ENCODE results near the gene ARRB1.

The ARRB1 gene

GRCh38 chr11:75323609-75324008 lies 27.9 kb downstream of the ARRB1 start:
- POLR2A ChIA-PET: no interaction called here
- TF ChIP-seq, protein P1, sequence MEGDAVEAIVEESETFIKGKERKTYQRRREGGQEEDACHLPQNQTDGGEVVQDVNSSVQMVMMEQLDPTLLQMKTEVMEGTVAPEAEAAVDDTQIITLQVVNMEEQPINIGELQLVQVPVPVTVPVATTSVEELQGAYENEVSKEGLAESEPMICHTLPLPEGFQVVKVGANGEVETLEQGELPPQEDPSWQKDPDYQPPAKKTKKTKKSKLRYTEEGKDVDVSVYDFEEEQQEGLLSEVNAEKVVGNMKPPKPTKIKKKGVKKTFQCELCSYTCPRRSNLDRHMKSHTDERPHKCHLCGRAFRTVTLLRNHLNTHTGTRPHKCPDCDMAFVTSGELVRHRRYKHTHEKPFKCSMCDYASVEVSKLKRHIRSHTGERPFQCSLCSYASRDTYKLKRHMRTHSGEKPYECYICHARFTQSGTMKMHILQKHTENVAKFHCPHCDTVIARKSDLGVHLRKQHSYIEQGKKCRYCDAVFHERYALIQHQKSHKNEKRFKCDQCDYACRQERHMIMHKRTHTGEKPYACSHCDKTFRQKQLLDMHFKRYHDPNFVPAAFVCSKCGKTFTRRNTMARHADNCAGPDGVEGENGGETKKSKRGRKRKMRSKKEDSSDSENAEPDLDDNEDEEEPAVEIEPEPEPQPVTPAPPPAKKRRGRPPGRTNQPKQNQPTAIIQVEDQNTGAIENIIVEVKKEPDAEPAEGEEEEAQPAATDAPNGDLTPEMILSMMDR (IDR thresholded peaks at IDR 0.05; ENCODE audit: control extremely low read depth, extremely low read depth, low read depth, missing control alignments): no peak
- CTCF ChIA-PET: interaction anchor here (1.2 to 1.4 kb wide), 3 partner anchors 10 to 155 kb away, joined by 3 read pairs; no protein-coding TSS in a partner anchor
- DNase-seq (ENCODE audit: extremely low spot score): no peak

GRCh38 chr11:75320643-75321042 lies 30.8 kb downstream of the ARRB1 start:
- TF ChIP-seq, protein P1 (IDR thresholded peaks at IDR 0.05; ENCODE audit: control extremely low read depth, extremely low read depth, low read depth, missing control alignments): no peak
- no peak for DNase-seq (ENCODE audit: extremely low spot score)
- ChIA-PET POLR2A (no interaction called here), CTCF (interaction anchor here (1.2 kb wide), 1 partner anchor 62 kb away, joined by 3 read pairs; no protein-coding TSS in a partner anchor)

- POLR2A ChIA-PET: no interaction called here
- CTCF ChIA-PET: interaction anchor here (1.2 kb wide), 1 partner anchor 62 kb away, joined by 3 read pairs; no protein-coding TSS in a partner anchor
- TF ChIP-seq, protein P1 (IDR thresholded peaks at IDR 0.05; ENCODE audit: control extremely low read depth, extremely low read depth, low read depth, missing control alignments): no peak
- DNase-seq (ENCODE audit: extremely low spot score): no peak
These were observed 31.3 kb downstream of the ARRB1 start for GRCh38 chr11:75320046-75320618.

GRCh38 chr11:75319035-75319877 lies 32.2 kb downstream of the ARRB1 start:
- TF ChIP-seq, protein P1 (IDR thresholded peaks at IDR 0.05; ENCODE audit: control extremely low read depth, extremely low read depth, low read depth, missing control alignments): no peak
- DNase-seq (ENCODE audit: extremely low spot score): no peak
- CTCF ChIA-PET: no interaction called here
- POLR2A ChIA-PET: no interaction called here

- CTCF ChIA-PET: interaction anchor here (1.4 to 1.6 kb wide), 2 partner anchors 69 kb away, joined by 3 to 4 read pairs; no protein-coding TSS in a partner anchor
- TF ChIP-seq, protein P1 (IDR thresholded peaks at IDR 0.05; ENCODE audit: control extremely low read depth, extremely low read depth, low read depth, missing control alignments): no peak
- POLR2A ChIA-PET: interaction anchor here (0.6 kb wide), 1 partner anchor 140 kb away, joined by 3 read pairs; no protein-coding TSS in a partner anchor
- no peak for DNase-seq (ENCODE audit: extremely low spot score)
These were observed 33.9 kb downstream of the ARRB1 start for GRCh38 chr11:75317446-75318122.

DNA sequence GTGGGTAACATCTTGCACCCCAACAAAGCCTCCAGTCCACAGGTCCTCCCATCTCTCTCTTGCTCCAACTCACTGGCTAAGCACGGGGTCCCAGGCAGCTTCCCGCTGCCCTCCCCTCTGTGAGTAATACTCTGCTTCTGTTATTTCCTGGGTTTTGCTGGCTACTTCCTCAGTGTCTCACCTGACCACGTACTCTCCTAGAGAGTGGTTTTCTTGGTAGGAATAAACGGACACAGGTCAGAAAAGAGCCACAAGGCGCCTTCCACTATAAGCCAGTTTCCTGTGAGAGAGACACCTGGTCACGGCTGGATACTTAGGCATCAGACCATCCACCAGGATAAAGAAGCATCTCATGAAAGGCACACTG lies 36.0 kb downstream of the ARRB1 start:
- DNase-seq (ENCODE audit: extremely low spot score): no peak
- ChIA-PET POLR2A (no interaction called here), CTCF (no interaction called here)
- TF ChIP-seq, protein P1 (IDR thresholded peaks at IDR 0.05; ENCODE audit: control extremely low read depth, extremely low read depth, low read depth, missing control alignments): no peak
